Measurements from ENCODE around the gene CILP. TPM values are rescaled to one million over a fixed set of nuclear protein-coding genes. Genes with fewer than 3 reads are reported as not detected.

CILP gene
- total RNA-seq, 1 experiment from 2014 or later: 0.05 TPM

DNA sequence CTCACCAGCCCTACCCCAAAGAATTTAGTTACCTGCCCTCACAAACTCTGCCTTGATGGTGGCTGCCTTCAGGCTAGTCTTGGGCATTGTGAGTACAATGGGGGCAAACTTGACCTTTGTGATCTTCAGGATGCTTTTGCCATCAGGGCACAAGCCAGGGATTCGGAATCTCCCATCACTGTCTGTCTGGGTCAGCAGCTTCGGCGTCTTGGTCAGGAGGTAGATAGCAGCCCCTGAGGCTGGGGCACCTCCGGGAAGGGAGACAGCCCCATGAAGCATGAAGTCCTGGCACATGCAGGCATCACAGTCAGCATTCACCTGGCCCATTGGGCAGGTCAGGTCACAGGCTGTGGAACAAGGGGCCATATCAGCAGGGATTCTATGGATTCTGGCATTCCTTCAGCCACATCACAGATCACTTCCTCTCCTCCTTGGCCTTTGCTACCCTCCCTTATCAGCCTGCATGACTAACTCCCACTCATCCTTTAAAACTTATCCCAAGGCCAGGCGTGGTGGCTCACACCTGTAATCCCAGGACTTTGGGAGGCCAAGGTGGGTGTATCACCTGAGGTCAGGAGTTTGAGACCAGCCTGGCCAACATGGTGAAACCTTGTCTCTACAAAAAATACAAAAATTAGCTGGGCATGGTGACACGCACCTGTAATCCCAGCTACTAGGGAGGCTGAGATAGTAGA is 6.9 kb downstream of the CILP start:
- no peak overlapping the region for H3K4me3 Mint-ChIP-seq (ENCODE audit: low read depth, unreplicated experiment)
- no peaks in the 10 kb centered on the region for H3K36me3 Mint-ChIP-seq (ENCODE audit: insufficient read depth, unreplicated experiment)
- intact Hi-C loops (cut with micrococcal nuclease; ENCODE audit: unreplicated experiment): no loop called here
- no peak for DNase-seq
- no peaks in the 10 kb centered on the region for H3K9me3 Mint-ChIP-seq (ENCODE audit: low read depth, unreplicated experiment)
- H3K27ac Mint-ChIP-seq (ENCODE audit: unreplicated experiment): no peak overlapping the region
- CTCF ChIA-PET: interaction anchor here (0.6 kb wide), 1 partner anchor 82 kb away, joined by 3 read pairs; the partner anchor contains the start of gene PARP16
- H3K27me3 Mint-ChIP-seq (ENCODE audit: unreplicated experiment): peaks cover 65% of the 10 kb centered on the region
- H3K4me1 Mint-ChIP-seq (ENCODE audit: low read depth, unreplicated experiment): no peaks in the 10 kb centered on the region
- no TSS peak for BruUV-seq (replicated peaks)
- TF ChIP-seq, protein P1, sequence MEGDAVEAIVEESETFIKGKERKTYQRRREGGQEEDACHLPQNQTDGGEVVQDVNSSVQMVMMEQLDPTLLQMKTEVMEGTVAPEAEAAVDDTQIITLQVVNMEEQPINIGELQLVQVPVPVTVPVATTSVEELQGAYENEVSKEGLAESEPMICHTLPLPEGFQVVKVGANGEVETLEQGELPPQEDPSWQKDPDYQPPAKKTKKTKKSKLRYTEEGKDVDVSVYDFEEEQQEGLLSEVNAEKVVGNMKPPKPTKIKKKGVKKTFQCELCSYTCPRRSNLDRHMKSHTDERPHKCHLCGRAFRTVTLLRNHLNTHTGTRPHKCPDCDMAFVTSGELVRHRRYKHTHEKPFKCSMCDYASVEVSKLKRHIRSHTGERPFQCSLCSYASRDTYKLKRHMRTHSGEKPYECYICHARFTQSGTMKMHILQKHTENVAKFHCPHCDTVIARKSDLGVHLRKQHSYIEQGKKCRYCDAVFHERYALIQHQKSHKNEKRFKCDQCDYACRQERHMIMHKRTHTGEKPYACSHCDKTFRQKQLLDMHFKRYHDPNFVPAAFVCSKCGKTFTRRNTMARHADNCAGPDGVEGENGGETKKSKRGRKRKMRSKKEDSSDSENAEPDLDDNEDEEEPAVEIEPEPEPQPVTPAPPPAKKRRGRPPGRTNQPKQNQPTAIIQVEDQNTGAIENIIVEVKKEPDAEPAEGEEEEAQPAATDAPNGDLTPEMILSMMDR (IDR thresholded peaks at IDR 0.05; ENCODE audit: unreplicated experiment): no peak

DNA sequence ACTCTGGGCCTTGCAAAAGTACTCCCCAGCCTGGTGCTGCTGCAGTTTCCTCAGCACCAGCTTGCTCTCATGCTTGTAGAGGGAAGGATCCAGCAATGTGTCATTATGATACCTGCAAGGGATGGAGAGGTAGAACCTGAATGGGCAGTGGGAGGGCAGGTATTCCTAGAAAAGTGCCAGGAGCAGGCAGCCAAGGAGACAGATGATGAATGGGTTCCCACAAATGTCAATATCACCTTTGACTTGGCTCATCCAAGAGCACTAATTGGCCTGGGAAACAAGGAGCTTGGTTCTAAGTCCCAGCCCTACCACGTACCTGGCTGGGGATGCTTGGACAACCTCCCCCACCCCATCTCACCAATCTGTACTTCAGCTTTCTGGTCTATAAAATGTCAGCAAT is 9.4 kb downstream of the CILP start:
- Mint-ChIP-seq H3K27me3 (ENCODE audit: unreplicated experiment) (peaks cover 51% of the 10 kb centered on the region), H3K27ac (ENCODE audit: unreplicated experiment) (no peak overlapping the region), H3K4me1 (ENCODE audit: low read depth, unreplicated experiment) (no peaks in the 10 kb centered on the region), H3K9me3 (ENCODE audit: low read depth, unreplicated experiment) (no peaks in the 10 kb centered on the region), H3K36me3 (ENCODE audit: insufficient read depth, unreplicated experiment) (no peaks in the 10 kb centered on the region), H3K4me3 (ENCODE audit: low read depth, unreplicated experiment) (no peak overlapping the region)
- no TSS peak for BruUV-seq (replicated peaks)
- TF ChIP-seq, protein P1 (IDR thresholded peaks at IDR 0.05; ENCODE audit: unreplicated experiment): no peak
- intact Hi-C loops (cut with micrococcal nuclease; ENCODE audit: unreplicated experiment): no loop called here
- CTCF ChIA-PET: no interaction called here
- DNase-seq: no peak

DNA sequence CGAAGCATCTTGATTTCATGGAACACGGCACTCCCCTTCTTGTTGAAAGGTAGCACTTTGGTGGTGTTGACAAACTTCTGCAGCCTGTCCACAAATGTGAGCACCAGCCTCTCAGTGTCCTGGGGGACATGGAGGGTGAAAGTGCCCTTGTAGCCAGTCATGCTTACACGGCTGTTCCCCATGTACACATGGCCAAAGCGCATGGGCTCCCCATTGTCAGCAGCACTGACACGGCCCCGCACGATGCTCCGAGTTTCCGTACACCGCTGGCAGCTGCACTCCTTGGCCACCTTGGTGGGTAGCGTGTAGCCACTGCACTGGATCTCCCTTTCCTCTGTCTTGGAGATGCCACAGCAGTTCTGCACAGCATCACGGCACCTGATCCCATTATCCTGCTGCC is 12.7 kb downstream of the CILP start:
- no peaks in the 10 kb centered on the region for H3K36me3 Mint-ChIP-seq (ENCODE audit: insufficient read depth, unreplicated experiment)
- H3K4me3 Mint-ChIP-seq (ENCODE audit: low read depth, unreplicated experiment): no peak overlapping the region
- H3K27me3 Mint-ChIP-seq (ENCODE audit: unreplicated experiment): peaks cover 59% of the 10 kb centered on the region
- intact Hi-C loops (cut with micrococcal nuclease; ENCODE audit: unreplicated experiment): no loop called here
- CTCF ChIA-PET: no interaction called here
- no peak for DNase-seq
- TF ChIP-seq, protein P1 (IDR thresholded peaks at IDR 0.05; ENCODE audit: unreplicated experiment): no peak
- H3K9me3 Mint-ChIP-seq (ENCODE audit: low read depth, unreplicated experiment): no peaks in the 10 kb centered on the region
- no peaks in the 10 kb centered on the region for H3K4me1 Mint-ChIP-seq (ENCODE audit: low read depth, unreplicated experiment)
- no peak overlapping the region for H3K27ac Mint-ChIP-seq (ENCODE audit: unreplicated experiment)
- no TSS peak for BruUV-seq (replicated peaks)

DNA sequence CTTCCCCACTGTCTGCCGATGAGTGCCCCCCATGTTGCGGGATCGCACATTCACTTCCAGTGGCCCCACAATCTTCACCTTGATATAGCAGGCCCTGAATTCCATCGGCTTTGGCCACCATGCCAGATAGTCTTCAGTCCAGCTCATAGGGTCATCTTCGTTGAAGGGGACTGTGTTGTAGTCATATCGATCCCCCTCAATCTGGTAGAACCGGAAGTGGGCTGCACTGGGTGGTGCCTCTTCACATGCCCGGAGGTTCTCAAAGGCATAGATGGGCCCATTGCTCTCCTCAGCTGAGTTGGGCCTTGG is 14.0 kb downstream of the CILP start:
- no peak for DNase-seq
- TF ChIP-seq, protein P1 (IDR thresholded peaks at IDR 0.05; ENCODE audit: unreplicated experiment): no peak
- Mint-ChIP-seq H3K4me3 (ENCODE audit: low read depth, unreplicated experiment) (no peak overlapping the region), H3K4me1 (ENCODE audit: low read depth, unreplicated experiment) (no peaks in the 10 kb centered on the region), H3K27ac (ENCODE audit: unreplicated experiment) (no peak overlapping the region), H3K27me3 (ENCODE audit: unreplicated experiment) (peaks cover 68% of the 10 kb centered on the region), H3K36me3 (ENCODE audit: insufficient read depth, unreplicated experiment) (no peaks in the 10 kb centered on the region), H3K9me3 (ENCODE audit: low read depth, unreplicated experiment) (no peaks in the 10 kb centered on the region)
- CTCF ChIA-PET: interaction anchor here (0.7 kb wide), 1 partner anchor 90 kb away, joined by 3 read pairs; the partner anchor contains the start of gene PARP16
- intact Hi-C loops (cut with micrococcal nuclease; ENCODE audit: unreplicated experiment): no loop called here
- BruUV-seq (replicated peaks): no TSS peak

All from Calu3 (cell line).